ENCODE results near the gene GPHN.

DNA sequence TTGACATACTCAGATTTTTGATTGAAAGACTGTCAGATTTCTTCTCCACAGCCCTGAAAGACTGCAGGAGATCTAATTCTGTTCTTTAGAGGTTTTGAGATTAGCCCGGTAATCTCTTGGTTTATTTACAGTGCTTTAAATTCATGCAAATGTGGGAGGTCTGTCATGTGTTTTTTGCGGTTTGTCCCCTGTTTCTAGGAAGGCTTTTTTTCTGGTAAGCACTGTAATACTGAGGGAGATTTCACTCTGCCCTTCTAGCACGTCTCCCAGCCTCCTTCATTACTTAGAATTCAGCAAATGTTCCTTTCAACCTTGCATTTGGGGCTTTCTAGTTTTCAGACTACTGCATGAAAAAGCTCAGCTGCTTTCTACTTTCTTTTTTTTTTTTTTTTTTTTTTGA is 31.1 kb downstream of the GPHN start:
- TF ChIP-seq, protein P1, sequence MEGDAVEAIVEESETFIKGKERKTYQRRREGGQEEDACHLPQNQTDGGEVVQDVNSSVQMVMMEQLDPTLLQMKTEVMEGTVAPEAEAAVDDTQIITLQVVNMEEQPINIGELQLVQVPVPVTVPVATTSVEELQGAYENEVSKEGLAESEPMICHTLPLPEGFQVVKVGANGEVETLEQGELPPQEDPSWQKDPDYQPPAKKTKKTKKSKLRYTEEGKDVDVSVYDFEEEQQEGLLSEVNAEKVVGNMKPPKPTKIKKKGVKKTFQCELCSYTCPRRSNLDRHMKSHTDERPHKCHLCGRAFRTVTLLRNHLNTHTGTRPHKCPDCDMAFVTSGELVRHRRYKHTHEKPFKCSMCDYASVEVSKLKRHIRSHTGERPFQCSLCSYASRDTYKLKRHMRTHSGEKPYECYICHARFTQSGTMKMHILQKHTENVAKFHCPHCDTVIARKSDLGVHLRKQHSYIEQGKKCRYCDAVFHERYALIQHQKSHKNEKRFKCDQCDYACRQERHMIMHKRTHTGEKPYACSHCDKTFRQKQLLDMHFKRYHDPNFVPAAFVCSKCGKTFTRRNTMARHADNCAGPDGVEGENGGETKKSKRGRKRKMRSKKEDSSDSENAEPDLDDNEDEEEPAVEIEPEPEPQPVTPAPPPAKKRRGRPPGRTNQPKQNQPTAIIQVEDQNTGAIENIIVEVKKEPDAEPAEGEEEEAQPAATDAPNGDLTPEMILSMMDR (IDR thresholded peaks at IDR 0.05; ENCODE audit: low read depth, low read length): no peak
- no peak for TF ChIP-seq POLR2A (IDR thresholded peaks at IDR 0.05; ENCODE audit: extremely low read depth, insufficient read length)
- TF ChIP-seq, protein P2, sequence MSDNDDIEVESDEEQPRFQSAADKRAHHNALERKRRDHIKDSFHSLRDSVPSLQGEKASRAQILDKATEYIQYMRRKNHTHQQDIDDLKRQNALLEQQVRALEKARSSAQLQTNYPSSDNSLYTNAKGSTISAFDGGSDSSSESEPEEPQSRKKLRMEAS (IDR thresholded peaks at IDR 0.05; ENCODE audit: low read depth, low read length): no peak
